Right lobe of liver (tissue), 6 donors: ENCODE results near the gene GARIN5A. TPM values are rescaled to one million over a fixed set of nuclear protein-coding genes. Genes with fewer than 3 reads are reported as not detected.

Source experiments
- ATAC-seq, 4 donors: fragments of 200-7000 bp; cut with Tn5 transposase; one replicate each; pipeline ENCODE4 v1.9.1; 2020; ENCODE audit warnings: mild to moderate bottlenecking in 4 of 4, moderate library complexity in 4 of 4
- DNase-seq, 3 donors: peaks; one replicate each; pipeline ENCODE4 v3.0.0-alpha.2; 2020
- H3K27ac ChIP-seq, 3 donors: fragments of 200-600 bp; one replicate each; pipeline ENCODE4 v1.8.0; 2022
- H3K27me3 ChIP-seq, 2 donors: fragments of 200-600 bp; one replicate each; pipeline ENCODE4 v1.8.0; 2022
- H3K36me3 ChIP-seq, 4 donors: fragments of 200-600 bp; sonication (generic) in 1 of 4; one replicate each; pipeline versions ENCODE4 v1.5.1 to v1.8.0; 2017 to 2022; ENCODE audit warnings: control low read depth in 1 of 4
- H3K4me1 ChIP-seq, 4 donors: fragments of 200-600 bp; sonication (generic) in 1 of 4; one replicate each; pipeline versions ENCODE4 v1.5.1 to v1.8.0; 2017 to 2022; ENCODE audit warnings: control low read depth in 1 of 4
- H3K4me3 ChIP-seq, 3 donors: fragments of 200-600 bp; one replicate each; pipeline ENCODE4 v1.8.0; 2022
- H3K9me3 ChIP-seq, 4 donors: fragments of 200-600 bp; sonication (generic) in 1 of 4; one replicate each; pipeline versions ENCODE4 v1.5.1 to v1.8.0; 2017 to 2022; ENCODE audit warnings: control low read depth in 1 of 4
- CTCF ChIP-seq, 4 donors: fragments of 200-600 bp in 3 of 4; fragments of 450-650 bp in 1 of 4; IDR thresholded peaks; one replicate each; pipeline versions ENCODE4 v1.5.1 to v1.8.0; 2016 to 2022; ENCODE audit warnings: antibody characterized with exemption in 4 of 4, mild to moderate bottlenecking in 2 of 4
- POLR2A ChIP-seq: fragments of 450-650 bp; IDR thresholded peaks from one replicate; pipeline ENCODE4 v1.6.1; 2017; ENCODE audit warnings: antibody characterized with exemption, mild to moderate bottlenecking
- WGBS: methylation state at CpG from one replicate; pipeline ENCODE4 v1.1.6; 2018; ENCODE audit warnings: low coverage, low lambda C conversion rate; ENCODE audit not compliant: insufficient coverage; ENCODE audit errors: missing lambda C conversion rate; 5-methylcytosine and 5-hydroxymethylcytosine counted together
- intact Hi-C, 2 donors: fragments of 100-400 bp; cut with DNase I; formaldehyde crosslinking; loops; one replicate each; pipeline versions ENCODE4 v1.11.2 to v1.14.1; 2022
- total RNA-seq, 6 experiments: library from RNA; depleted of rRNA in 2 of 6; stranded (reverse); fragments of >200 nt in 2 of 6; fragmentation: NEBNext Ultra II Directional in 3 of 6; extraction: Animal tissue kit (Norgen Biotek cat#: 25700) in 3 of 6; gene quantifications; one replicate each; pipeline versions ENCODE4 v1.1.0 to v1.2.4, GENCODE V29; 2016 to 2023
- donor health status: DM: no; HTN: yes; CAD: no.
- donor health status: DM: no; HTN: no; CAD: no.
- donor health status: DM: no; HTN: no; CAD: no.
- donor health status: DM: no; HTN: yes; CAD: no.
- donor health status: DM: no; HTN: yes; CAD: no.

GARIN5A gene
- total RNA-seq, 6 experiments from 2014 or later = 0.68 to 2.3 (median 1.5) TPM

GRCh38 chr19:50430888-50431342 is 45.7 kb downstream of the GARIN5A start:
- Histone ChIP-seq H3K27ac (no peak overlapping the region), H3K9me3 (no peaks in the 10 kb centered on the region), H3K36me3 (no peaks in the 10 kb centered on the region), H3K27me3 (no peaks in the 10 kb centered on the region), H3K4me1 (peaks cover 0 to 11% (median 2%) of the 10 kb centered on the region in 4 donors), H3K4me3 (peak overlapping the region in 2 of 3 donors; percentile 51 to 59)
- TF ChIP-seq POLR2A (no peak), CTCF (IDR thresholded peaks at IDR 0.05) (no peak)
- WGBS = 40% methylated on average over 13 of the region's 13 CpGs
- intact Hi-C loops = no loop called here
- ATAC-seq (no peak), DNase-seq (no peak)

DNA sequence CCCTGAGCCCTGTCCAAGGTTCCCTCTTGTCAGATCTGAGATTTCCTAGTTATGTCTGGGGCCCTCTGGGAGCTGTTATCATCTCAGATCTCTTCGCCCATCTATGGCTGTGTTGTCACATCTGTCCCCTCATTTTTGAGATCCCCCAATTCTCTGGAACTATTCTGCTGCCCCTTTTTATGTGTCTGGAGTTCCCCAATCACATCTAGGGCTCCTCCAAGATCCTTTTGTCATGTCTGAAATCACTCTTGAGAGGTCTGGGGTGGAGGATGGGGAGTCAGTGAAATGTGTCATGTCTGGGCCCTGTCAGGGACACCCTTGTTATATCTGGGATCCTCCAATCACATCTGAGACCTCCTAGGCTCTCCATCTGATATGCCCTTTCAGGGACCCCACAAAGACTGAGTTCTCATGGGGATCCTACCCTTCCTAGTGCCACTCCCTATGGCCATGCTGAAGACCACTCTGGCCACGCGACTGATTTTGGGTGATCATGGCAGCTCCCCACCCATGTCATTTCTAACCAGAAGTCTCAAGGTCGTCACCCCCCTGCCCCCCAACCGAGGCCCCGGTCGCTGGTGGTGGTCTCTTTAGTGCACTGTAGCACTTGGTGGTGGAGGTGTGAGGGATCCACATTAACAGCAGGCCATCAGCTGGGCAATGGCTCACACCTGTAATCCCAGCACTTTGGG is 47.7 kb downstream of the GARIN5A start:
- Histone ChIP-seq H3K27me3 (no peaks in the 10 kb centered on the region), H3K4me1 (peaks cover 0 to 11% (median 2%) of the 10 kb centered on the region in 4 donors), H3K36me3 (no peaks in the 10 kb centered on the region), H3K9me3 (no peaks in the 10 kb centered on the region), H3K27ac (no peak overlapping the region), H3K4me3 (no peak overlapping the region)
- WGBS = 83% methylated on average over 1 of the region's 7 CpGs
- TF ChIP-seq CTCF (IDR thresholded peaks at IDR 0.05) (no peak), POLR2A (no peak)
- DNase-seq (no peak), ATAC-seq (no peak)
- intact Hi-C loops = no loop called here

- Histone ChIP-seq H3K36me3 (no peaks in the 10 kb centered on the region), H3K4me1 (peaks cover 0 to 11% (median 2%) of the 10 kb centered on the region in 4 donors), H3K27ac (no peak overlapping the region), H3K4me3 (no peak overlapping the region), H3K9me3 (no peaks in the 10 kb centered on the region), H3K27me3 (no peaks in the 10 kb centered on the region)
- WGBS = 23% methylated on average over 14 of the region's 38 CpGs
- ATAC-seq (peak; percentile 46 to 64 (median 48)), DNase-seq (peak; percentile 67 to 88 (median 86))
- intact Hi-C loops = no loop called here
- TF ChIP-seq CTCF (IDR thresholded peaks at IDR 0.05) (no peak), POLR2A (peak; percentile 41)
Observed at GRCh38 chr19:50427997-50428425, 48.6 kb downstream of the GARIN5A start.

DNA sequence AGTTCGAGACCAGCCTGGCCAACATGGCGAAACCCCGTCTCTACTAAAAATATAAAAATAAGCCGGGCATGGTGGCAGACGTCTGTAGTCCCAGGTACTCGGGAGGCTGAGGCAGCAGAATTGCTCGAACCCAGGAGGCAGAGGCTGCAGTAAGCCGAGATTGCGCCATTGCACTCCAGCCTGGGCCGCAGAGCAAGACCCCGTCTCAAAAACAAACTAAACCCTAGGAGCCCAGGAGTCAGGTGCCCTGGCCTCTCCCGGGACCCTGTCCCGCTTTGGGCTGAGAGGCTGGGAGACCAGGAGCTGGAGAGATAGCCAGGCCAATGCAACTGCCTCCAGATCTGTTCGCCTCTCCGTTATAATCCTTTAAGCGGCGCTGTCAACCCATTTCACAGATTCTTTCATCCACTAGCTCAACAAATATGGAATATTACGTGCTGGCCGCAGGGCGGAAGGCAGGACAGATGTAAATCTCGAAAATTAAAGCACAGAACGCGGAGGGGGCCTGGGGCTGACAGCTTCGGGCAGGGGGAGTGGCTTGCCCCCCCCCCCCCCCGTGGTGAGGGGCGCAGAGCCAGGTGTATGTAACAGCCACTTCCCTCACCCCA is 49.2 kb downstream of the GARIN5A start:
- H3K27ac ChIP-seq = no peak overlapping the region

More for the DNA sequence above, 49.2 kb downstream of the GARIN5A start:
- Histone ChIP-seq H3K4me3 (no peak overlapping the region), H3K36me3 (no peaks in the 10 kb centered on the region), H3K27me3 (no peaks in the 10 kb centered on the region), H3K9me3 (no peaks in the 10 kb centered on the region), H3K4me1 (peaks cover 0 to 11% (median 2%) of the 10 kb centered on the region in 4 donors)
- DNase-seq (no peak), ATAC-seq (no peak)
- WGBS = 64% methylated on average over 13 of the region's 26 CpGs
- intact Hi-C loops = no loop called here
- TF ChIP-seq CTCF (IDR thresholded peaks at IDR 0.05) (no peak), POLR2A (no peak)
